T-helper 22 cell (primary cell): ENCODE measurements around the gene ABCB1.
"Not testable (repeated sequence)": the region's sequence is repeated elsewhere in the genome, so short reads cannot be mapped to it uniquely, and the experiment has no call there.

Experiments used
- DNase-seq: peaks from one replicate; pipeline ENCODE4 v3.0.0-alpha.2; 2020; ENCODE audit warnings: low read depth

The ABCB1 gene

GRCh38 chr7:87574630-87575029, 26.1 kb downstream of the ABCB1 start:
- DNase-seq = no peak

- not testable (repeated sequence) for DNase-seq
Measured at GRCh38 chr7:87572513-87572912, 28.2 kb downstream of the ABCB1 start.

GRCh38 chr7:87570178-87570577, 30.5 kb downstream of the ABCB1 start:
- no peak for DNase-seq

GRCh38 chr7:87567052-87567451, 33.6 kb downstream of the ABCB1 start:
- no peak for DNase-seq

- no peak for DNase-seq
Measured at GRCh38 chr7:87566311-87566900, 34.3 kb downstream of the ABCB1 start.

- DNase-seq = no peak
Measured at GRCh38 chr7:87565877-87566276, 34.8 kb downstream of the ABCB1 start.

GRCh38 chr7:87564296-87564963, 36.3 kb downstream of the ABCB1 start:
- no peak for DNase-seq

GRCh38 chr7:87561702-87562101, 39.0 kb downstream of the ABCB1 start:
- no peak for DNase-seq

GRCh38 chr7:87561102-87561501, 39.6 kb downstream of the ABCB1 start:
- no peak for DNase-seq

- DNase-seq = no peak
Measured at GRCh38 chr7:87552351-87552900, 48.3 kb downstream of the ABCB1 start.

- DNase-seq = no peak
Measured at GRCh38 chr7:87548123-87548919, 52.4 kb downstream of the ABCB1 start.

- no peak for DNase-seq
Measured at GRCh38 chr7:87545760-87546159, 54.9 kb downstream of the ABCB1 start.

GRCh38 chr7:87543623-87544022, 57.1 kb downstream of the ABCB1 start:
- DNase-seq = no peak

GRCh38 chr7:87541648-87542047, 59.0 kb downstream of the ABCB1 start:
- no peak for DNase-seq

- DNase-seq = no peak
Measured at GRCh38 chr7:87538052-87538451, 62.6 kb downstream of the ABCB1 start.

GRCh38 chr7:87534072-87534471, 66.6 kb downstream of the ABCB1 start:
- DNase-seq = no peak

- DNase-seq = no peak
Measured at GRCh38 chr7:87530126-87530525, 70.6 kb downstream of the ABCB1 start.

GRCh38 chr7:87528730-87529129, 72.0 kb downstream of the ABCB1 start:
- no peak for DNase-seq

- DNase-seq = no peak
Measured at GRCh38 chr7:87518735-87519134, 81.9 kb downstream of the ABCB1 start.

- no peak for DNase-seq
Measured at GRCh38 chr7:87517891-87518290, 82.8 kb downstream of the ABCB1 start.

GRCh38 chr7:87517136-87517815, 83.4 kb downstream of the ABCB1 start:
- DNase-seq = no peak

GRCh38 chr7:87513735-87514335, 86.8 kb downstream of the ABCB1 start:
- DNase-seq = no peak
